HG03095 (cell line): Measurements from ENCODE around the gene MAP2K3.
"Not testable (repeated sequence)": the region's sequence is repeated elsewhere in the genome, so short reads cannot be mapped to it uniquely, and the experiment has no call there.

Source experiments
- ATAC-seq: cut with Tn5 transposase; IDR thresholded peaks from one replicate; pipeline ENCODE4 v1.9.1; 2021; ENCODE audit warnings: moderate library complexity; ENCODE audit not compliant: unreplicated experiment

The MAP2K3 gene

DNA sequence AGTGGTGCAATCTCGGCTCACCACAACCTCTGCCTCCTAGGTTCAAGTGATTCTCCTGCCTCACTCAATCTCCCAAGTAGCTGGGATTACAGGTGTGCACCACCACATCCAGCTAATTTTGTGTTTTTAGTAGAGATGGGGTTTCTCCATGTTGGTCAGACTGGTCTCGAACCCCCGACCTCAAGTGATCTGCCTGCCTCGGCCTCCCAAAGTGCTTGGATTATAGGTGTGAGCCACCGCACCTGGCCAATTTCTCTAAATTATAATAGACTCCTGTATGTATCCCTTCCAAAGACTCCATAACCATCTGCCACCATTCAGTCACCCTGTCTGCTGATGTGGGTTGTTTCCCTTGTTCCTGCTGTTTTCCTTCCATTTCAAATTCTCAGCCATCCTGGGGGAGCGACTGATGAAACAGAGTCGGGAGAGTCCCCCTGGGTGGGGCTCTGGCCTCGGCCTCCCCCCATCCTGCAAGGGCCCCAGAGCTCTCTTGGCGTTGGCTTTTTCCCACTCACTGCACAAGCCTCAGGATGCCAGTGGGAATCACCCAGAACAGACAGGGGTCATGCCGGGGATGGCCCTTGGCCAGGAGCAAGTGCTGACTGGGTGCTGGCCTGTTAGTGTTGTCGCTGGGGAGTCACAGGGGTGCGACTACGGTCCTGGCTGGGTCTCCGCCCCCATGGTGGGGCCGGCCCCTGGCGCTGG is 25.7 kb downstream of the MAP2K3 start:
- ATAC-seq, result not testable (repeated sequence)

DNA sequence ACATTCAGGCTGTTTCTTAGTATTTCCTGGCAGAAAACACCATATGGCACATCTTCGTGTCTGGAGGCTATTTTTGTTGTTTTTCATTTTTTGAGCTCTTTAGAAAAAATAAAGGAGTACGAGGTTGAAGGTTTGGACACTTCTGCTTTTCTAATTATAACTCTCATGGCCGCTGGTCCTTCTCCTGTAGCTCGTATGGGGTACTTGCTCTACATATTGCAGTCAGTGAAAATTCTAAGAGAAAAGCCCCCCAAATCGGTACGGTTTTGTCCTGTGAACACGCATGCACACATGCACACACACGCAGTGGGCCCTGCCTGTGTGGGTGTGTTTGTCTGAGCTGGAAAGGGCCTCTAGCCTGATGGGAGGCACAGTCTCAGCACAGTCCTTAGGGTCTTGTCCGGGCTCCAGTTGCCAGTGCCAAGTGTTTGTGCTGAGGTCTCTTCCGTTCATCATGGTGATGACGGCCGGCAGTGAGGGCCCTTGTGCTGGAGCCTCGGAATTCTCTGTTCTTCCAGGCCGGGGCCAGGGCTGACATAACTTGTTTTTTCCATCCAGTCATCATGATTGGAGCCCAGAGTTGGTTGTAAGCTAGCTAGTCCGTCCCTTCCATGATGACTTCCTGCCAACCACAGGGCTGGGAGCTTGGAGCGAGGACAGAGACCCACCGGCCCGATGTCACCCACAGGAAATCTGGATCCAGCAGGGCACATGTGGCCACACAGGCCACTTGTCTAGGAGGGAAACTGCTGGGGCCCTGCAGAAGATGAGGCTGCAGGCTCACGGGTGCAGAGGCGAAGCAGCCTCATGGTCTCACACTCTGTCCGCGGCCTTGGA is 26.5 kb downstream of the MAP2K3 start:
- not testable (repeated sequence) for ATAC-seq

DNA sequence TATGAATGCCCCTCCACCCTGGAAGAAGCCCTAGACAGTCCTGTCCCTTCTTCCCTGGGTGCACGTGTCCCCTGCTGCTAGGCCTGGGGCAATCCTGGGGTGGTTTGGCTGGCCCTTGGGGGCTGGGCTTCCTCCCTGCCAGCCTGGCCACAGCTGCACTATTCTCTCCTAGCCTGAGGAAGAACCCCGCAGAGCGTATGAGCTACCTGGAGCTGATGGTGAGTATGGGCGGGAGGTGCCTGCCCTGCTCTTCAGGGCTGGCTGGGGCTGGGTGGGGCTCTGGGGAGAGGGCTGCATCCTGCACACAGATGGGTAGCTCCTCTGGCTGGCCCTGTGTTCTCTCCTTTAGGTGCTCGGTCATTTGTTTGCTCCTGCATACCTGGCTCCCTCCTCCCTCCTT is 28.8 kb downstream of the MAP2K3 start:
- no peak for ATAC-seq

DNA sequence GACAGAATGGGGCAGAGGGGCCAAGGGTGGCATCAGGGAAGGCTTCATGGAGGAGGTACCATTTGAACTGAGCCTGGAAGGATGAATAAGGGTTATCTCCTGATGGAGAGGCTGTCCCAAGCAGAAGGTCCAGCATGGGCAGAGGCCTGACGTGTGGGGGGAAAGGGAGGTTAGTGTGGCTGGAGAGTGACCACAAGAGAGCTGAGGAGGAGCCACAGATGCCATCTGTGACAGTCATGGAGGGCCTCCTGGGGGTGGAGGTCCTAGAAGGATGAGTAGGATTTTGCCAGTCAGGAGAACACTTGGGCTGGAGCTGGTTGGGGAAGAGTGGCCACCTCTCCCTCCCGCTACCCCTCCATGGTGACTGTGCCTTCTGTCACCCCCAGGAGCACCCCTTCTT is 29.2 kb downstream of the MAP2K3 start:
- ATAC-seq, result not testable (repeated sequence)

DNA sequence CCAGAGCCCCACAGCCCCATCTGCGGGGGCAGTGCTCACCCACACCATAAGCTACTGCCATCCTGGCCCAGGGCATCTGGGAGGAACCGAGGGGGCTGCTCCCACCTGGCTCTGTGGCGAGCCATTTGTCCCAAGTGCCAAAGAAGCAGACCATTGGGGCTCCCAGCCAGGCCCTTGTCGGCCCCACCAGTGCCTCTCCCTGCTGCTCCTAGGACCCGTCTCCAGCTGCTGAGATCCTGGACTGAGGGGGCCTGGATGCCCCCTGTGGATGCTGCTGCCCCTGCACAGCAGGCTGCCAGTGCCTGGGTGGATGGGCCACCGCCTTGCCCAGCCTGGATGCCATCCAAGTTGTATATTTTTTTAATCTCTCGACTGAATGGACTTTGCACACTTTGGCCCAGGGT is 29.8 kb downstream of the MAP2K3 start:
- not testable (repeated sequence) for ATAC-seq

DNA sequence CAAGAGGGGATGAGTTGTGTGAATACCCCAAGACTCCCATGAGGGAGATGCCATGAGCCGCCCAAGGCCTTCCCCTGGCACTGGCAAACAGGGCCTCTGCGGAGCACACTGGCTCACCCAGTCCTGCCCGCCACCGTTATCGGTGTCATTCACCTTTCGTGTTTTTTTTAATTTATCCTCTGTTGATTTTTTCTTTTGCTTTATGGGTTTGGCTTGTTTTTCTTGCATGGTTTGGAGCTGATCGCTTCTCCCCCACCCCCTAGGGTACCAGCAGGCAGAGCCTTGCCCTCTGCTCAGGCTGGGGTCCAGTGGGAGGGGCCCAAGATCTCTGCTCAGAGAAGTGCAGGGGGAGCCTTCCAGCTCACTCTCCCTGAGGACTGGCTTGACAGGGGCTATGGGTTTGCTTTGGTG is 30.2 kb downstream of the MAP2K3 start:
- ATAC-seq, result not testable (repeated sequence)

DNA sequence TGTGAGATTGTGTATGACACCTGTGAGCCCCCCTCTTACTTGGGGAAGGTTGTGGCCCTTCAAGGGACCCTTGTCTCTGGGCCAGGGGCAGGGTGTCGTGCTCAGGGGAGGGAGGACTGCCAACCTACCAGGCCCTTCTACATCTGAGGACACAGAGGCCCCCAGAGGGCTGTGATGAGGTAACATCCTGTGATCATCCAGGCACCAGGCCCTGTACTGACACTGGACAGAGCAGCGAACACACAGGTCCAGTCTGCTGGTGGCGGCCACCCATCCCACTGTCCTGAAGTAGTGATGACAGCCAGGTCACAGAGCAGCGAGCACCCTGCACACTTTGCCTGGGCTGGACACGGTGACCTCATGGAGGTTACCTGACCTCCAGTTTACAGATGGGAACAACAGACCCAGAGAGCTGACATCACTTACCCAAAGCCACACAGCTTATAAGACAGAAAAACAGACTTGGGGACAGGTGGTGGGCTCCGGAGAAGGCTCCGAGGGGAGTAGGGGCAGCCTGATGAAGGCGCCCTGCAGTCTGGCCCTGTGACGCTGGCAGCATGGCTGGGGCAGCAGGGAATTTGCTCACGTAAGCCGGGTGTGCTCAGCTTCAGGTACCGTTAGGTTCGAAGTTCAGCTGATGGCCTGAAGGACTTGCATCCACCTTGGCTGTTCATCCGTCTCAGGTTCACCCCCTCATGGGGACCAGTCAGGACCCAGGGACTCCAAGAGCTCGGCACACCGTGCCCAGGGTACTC is 30.9 kb downstream of the MAP2K3 start:
- ATAC-seq, result not testable (repeated sequence)

DNA sequence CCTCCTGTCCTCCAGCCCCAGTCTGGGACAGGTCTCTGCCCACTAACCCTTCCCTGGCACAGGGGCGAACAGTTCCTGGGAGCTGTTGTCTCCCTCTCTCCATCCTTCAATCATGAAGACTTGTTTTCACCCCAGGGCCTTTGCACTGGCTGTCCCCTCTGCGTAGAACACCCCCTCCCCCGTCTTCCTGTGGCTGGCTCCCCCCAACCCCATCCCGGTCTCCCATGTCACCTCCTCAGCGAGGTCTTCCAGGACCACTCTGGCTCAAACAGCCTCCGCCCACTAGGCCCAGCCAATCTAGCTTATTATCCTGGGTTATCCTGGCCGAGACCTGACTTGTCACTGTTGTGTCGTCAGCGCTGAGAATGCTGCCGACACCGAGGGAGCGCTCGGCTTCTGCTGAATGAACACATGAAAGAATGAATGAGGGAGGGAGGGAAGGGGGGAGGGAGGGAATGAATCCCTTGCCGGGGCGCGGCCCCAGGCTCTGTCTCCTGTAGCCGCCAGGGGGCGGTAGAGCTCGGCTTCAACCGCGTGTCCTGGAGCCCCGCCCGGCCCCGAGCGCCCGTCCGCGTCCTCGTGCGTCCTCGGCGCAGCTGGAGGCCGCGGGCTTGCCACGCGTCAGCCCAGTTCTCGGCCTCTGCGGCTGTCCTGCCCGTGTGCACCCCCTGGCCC is 31.8 kb downstream of the MAP2K3 start:
- ATAC-seq, result not testable (repeated sequence)

DNA sequence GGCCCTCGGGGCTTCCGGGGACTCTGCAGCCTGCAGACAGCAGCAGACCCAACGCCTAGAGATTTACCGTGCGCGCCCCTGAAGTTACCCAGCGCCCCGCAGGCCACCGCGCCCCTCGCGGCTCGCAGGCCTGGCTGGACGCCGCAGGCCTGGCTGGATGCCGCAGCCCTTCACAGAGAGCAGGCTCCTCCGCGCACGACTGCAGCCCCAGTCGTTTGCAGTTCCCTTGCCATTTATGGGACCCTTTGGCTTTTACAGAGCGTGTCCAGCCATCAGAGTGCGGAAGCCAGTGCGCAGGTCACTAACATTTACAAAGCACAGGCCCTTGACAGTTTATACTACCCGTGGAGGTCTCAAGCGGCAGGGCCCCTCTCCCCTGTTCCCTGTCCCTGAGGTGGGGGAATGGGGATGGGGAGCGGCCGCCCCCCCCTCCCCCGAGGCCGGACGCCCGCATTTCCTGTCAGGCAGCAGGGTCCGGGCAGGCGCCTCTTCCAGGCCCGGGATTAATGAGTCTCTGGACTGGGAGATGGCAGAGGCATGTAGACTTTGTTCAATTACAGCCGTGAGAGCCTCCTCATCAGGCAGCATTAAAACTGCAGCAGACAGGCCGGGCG is 32.5 kb downstream of the MAP2K3 start:
- not testable (repeated sequence) for ATAC-seq

DNA sequence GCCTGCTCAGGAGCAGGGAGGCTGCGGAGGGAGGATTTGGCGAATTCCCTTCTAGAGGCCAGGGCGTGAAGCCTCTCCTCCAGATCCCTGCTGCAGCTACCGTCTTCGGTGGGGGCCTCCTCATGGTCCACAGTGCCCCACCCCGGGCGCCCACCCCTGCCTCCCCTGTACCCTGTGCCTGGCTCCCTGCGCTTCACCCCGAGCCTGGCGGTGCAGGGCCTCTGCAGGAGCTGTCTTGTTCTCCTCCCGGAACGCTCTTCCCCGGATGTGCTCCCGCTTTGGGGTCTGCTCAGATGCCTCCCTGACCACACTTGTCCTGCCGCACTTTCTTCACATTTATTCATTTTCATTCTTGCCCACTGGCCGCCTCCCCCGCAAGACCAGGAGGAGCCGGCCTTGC is 33.3 kb downstream of the MAP2K3 start:
- not testable (repeated sequence) for ATAC-seq

DNA sequence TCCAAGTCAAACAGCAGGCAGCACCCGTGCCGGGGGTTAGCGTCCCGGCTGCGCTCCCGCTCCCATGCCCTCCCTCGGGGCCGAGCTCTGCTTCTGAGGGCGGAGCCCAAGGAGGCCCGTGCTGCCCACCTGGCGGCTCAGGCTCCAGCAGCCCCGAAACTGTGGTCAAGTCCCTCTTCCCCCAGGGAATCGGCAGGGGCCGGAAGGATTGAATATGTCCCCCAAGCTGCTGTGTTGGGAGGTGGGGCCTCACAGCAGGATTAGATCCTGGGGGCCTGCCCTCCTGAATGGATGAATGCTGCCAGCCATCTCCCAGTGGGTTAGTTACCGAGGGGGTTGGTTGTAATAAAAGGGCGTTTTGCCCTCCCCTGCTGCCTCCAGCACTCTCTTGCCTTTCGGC is 33.9 kb downstream of the MAP2K3 start:
- no peak for ATAC-seq

DNA sequence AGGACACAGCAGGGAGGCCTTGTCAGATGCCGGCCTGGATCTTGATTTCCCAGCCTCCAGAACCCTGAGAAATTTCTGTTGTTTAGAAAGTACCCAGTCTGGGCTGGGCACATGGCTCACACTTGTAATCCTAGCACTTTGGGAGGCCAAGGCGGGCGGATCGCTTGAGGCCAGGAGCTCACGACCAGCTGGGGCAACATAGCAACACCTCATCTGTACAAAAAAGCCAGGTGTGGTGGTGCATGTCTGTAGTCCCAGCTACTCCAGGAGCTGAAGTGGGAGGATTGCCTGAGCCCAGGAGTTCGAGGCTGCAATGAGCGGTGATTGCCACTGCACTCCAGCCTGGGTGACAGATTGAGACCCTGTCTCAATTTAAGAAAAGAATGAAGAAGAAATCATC is 34.3 kb downstream of the MAP2K3 start:
- ATAC-seq, result not testable (repeated sequence)

DNA sequence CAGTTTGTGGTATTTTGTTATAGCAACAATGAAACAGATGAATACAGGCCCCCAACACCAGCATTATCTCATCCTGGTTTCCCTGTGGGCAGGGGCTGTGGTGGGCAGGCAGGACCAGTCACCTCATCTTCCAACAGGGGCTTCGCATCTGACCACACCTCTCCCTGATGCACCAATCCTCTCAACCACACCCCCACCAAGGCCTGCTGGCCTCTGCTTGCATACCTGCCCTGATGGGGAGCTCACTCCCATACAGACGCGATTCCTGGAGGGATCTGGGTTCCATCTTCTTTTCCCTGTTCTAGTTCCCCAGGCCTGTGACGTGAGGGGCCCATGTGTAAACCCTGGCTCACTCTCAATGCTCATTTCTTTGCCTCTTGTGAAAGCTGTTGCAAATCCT is 34.7 kb downstream of the MAP2K3 start:
- not testable (repeated sequence) for ATAC-seq

DNA sequence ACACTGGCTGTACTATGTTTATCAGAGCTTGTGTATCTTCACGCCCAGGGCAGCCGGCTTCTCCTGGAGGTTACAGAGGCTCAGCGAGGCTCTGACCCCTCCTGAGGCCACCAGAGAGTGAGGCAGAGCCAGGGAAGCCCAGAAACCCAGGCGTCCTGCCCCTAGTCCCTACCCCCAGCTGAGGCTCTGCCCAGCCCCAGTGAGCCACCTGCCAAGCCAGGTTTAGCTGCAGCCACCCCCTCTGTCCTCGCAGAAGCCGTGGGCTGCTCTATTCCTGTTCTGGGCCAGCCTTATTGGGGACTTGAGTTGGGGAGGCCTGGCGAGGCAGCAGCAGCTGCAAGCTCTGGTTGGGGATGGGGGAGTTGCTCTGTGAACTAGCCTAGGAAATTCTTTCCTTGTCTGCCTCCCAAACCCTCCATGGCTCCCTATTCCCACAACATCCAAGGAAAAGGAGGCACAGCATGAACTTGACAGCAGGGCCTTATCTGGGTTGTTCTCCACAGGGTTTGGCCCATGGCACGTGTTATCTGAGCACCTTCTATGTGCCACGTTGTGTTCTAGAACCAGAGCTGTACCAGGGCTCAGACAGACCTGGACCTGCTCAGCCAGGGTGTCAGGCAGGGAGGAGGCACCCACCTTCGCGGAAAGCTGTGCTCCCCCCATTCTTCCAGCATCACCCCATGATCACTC is 35.3 kb downstream of the MAP2K3 start:
- ATAC-seq, result not testable (repeated sequence)

DNA sequence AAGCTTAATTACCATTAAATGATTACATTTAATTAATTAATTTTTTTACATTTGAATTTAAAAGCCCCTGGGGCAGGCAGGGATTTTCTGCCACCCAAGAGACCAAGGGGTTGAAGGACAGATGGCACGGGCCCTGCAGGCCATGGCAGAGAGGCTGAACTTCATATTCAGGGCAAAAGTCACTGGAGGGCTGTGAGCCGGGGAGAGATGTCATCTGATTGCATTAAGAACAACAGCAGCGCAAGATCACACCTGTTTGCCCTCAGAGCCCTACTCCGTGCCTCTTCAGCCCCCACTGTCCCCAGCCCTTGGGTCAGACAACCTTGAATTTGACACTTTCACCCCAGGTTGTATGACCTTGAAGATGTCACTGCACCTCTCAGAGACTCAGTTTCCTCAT is 35.9 kb downstream of the MAP2K3 start:
- not testable (repeated sequence) for ATAC-seq

DNA sequence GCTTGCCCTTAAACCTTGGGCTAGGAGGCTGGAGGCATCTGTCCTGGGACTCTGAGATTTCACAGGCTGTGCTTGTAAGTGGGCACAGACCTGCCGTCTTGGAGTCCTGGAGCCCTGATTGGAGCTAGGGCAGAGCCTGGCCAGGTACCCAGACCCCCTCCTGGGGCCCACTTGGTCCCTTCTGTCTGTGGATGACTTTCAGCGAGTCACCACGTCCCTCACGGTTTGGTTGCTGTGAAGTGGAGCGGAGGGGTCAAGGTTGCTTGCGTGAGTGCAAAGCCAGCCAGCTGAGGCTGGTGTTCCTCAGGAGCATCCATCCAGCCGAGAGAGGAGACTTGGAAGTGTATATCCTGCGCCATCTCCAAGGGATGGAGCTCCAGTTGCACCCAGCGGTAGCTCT is 36.5 kb downstream of the MAP2K3 start:
- ATAC-seq, result not testable (repeated sequence)

DNA sequence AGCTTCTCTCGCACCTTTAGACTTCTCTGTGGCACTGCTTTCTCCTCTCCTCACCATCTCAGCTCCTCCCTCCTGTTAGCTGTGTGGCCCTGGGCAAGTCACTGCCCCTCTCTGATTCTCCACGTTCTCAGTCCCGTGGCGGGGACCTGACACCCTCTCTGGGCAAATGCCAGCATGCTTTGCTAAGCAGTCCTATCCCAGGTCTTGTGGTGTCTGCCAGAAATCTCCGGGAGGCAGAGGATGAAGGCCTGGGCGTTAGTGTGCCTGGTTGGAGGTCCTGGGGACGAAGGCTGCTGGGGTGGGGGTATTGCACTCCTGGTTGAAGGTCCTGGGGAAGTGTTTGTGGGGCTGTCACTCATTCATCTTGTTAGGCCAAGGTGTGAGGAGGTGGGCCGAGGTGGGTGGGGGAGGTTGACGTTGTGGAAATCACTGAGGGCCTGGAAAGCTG is 37.3 kb downstream of the MAP2K3 start:
- ATAC-seq, result not testable (repeated sequence)

DNA sequence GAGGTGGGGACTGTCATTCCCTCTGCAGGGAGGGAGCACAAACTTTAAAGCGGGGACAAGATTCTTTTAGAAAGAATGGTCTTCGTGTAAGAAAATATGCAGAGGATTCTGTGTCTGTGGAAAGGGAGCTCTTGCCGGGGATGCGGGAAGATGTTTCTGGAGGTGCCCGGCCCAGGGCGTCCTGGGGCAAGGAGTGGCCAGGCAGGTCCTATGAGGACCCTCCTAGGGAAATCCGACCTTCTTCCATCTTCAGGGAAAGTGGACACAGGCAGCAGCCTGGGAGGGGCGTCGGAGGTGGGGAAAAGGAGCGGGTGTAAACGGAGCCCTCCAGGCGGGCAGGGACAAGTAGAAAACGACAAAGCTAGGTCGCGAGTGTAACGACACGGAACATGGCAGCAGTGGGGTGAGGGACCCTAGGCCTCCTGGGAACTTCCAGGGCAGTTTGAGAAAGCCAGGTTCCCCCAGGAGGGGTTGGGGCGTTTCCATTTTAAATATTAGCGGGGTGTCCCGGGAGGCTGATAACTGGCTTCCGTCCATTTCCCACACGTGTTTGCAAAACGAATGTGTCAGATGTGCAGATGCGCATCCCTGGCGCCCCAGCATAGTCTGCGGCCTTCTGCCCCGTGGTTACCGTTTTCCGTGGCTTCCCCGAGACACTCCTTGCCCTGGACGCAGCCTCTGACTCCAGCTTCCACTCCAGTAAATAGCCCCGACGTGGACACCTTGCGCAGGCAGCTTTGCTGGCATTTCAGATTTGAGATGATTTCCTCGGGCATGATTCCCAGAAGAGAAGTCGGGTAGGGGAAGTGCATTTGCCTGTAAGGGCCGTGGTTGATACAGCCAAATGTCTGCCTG is 39.0 kb downstream of the MAP2K3 start:
- ATAC-seq, result not testable (repeated sequence)

DNA sequence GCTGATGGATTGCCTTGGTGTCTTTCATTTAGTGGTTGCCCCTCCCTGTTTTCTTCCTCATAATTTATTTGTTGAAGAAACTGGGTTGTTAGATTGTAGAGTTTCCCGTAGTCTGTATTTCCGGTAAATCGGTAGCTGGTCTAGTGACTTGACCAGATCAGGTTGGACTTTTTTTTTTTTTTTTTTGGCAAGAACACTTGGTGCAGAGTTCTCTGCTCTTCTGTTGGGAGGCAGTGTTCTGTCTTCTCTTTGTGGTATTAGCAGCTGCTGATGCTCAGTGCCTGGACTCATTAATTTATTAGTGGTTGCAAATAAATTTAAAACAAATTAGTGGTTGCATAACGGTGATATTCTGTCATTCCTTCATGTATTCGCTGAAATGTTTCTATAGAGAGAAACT is 40.2 kb downstream of the MAP2K3 start:
- ATAC-seq, result not testable (repeated sequence)
